K562 (cell line): ENCODE measurements around the gene SLC16A5. TPM values are rescaled to one million over a fixed set of nuclear protein-coding genes. Genes with fewer than 3 reads are reported as not detected.

Source experiments
- EGR1 ChIP-seq: fragments of 450-650 bp; conservative IDR thresholded peaks from 2 replicates; pipeline ENCODE4 v1.6.1; 2017; ENCODE audit warnings: mild to moderate bottlenecking
- EHMT2 ChIP-seq: fragments of 450-650 bp; IDR thresholded peaks from 2 replicates; pipeline ENCODE4 v1.6.1; 2018; ENCODE audit warnings: antibody characterized with exemption
- EP300 ChIP-seq: IDR thresholded peaks from 2 replicates; pipeline ENCODE4 v1.6.1; 2012; ENCODE audit warnings: low read length, improper control_type of control experiment
- ETV6 ChIP-seq, 3 experiments: fragments of 150-350 bp in 1 of 3; sonication (generic) in 1 of 3; formaldehyde crosslinking in 1 of 3; IDR thresholded peaks; 2 replicates each; pipeline versions ENCODE4 v1.6.1 to v1.8.0; 2014 to 2022; ENCODE audit warnings: borderline replicate concordance in 2 of 3, low read depth in 2 of 3, antibody characterized with exemption in 1 of 3, low read length in 1 of 3, mild to moderate bottlenecking in 1 of 3, missing genetic modification reagents in 1 of 3
- HMGN3 ChIP-seq: IDR thresholded peaks from 2 replicates; pipeline ENCODE4 v1.6.1; 2011; ENCODE audit warnings: borderline replicate concordance, low read depth, mild to moderate bottlenecking, mixed read lengths, low read length; ENCODE audit not compliant: insufficient read length; ENCODE audit errors: extremely low read depth
- MBD2 ChIP-seq: sonication (generic); IDR thresholded peaks from 2 replicates; pipeline ENCODE4 v1.6.1; 2016; ENCODE audit warnings: low read depth, borderline replicate concordance
- NCOA6 ChIP-seq: fragments of 450-650 bp; IDR thresholded peaks from 2 replicates; pipeline ENCODE4 v1.6.1; 2017; ENCODE audit warnings: mild to moderate bottlenecking
- NFYB ChIP-seq: IDR thresholded peaks from 2 replicates; pipeline ENCODE4 v1.6.1; 2011; ENCODE audit warnings: mild to moderate bottlenecking, moderate library complexity; ENCODE audit not compliant: insufficient read length; ENCODE audit errors: extremely low read depth
- NONO ChIP-seq, 2 experiments: fragments of 200-400 bp in 1 of 2; fragments of 450-650 bp in 1 of 2; formaldehyde crosslinking in 1 of 2; IDR thresholded peaks; 2 replicates each; pipeline ENCODE4 v1.6.1; 2017; ENCODE audit warnings: low read depth in 2 of 2, mild to moderate bottlenecking in 2 of 2, moderate library complexity in 2 of 2, low read length in 1 of 2
- NUFIP1 ChIP-seq: fragments of 450-650 bp; IDR thresholded peaks from 2 replicates; pipeline ENCODE4 v1.6.1; 2018; ENCODE audit not compliant: partially characterized antibody
- PKNOX1 ChIP-seq: fragments of 450-650 bp; IDR thresholded peaks from 2 replicates; pipeline ENCODE4 v1.6.1; 2016
- RBM22 ChIP-seq: fragments of 200-400 bp; formaldehyde crosslinking; IDR thresholded peaks from 2 replicates; pipeline ENCODE4 v1.6.1; 2018; ENCODE audit warnings: low read length, low read depth; ENCODE audit not compliant: poor library complexity, severe bottlenecking
- TEAD2 ChIP-seq: fragments of 450-650 bp; IDR thresholded peaks from 2 replicates; pipeline ENCODE4 v1.6.1; 2016; ENCODE audit warnings: missing genetic modification characterization, control low read depth, missing compliant biosample characterization
- U2AF2 ChIP-seq: fragments of 200-400 bp; formaldehyde crosslinking; optimal IDR thresholded peaks from 2 replicates; pipeline ENCODE3; 2017; ENCODE audit warnings: low read depth, mild to moderate bottlenecking, low read length
- ZC3H8 ChIP-seq: fragments of 450-650 bp; IDR thresholded peaks from 2 replicates; pipeline ENCODE4 v1.6.1; 2017
- ZNF408 ChIP-seq: fragments of 250-450 bp; sonication (Bioruptor Pico); IDR thresholded peaks from 2 replicates; pipeline ENCODE4 v1.4.0; 2020; ENCODE audit warnings: low read depth, mild to moderate bottlenecking, moderate library complexity
- ZNF717 ChIP-seq: fragments of 250-450 bp; sonication (Bioruptor Pico); IDR thresholded peaks from 2 replicates; pipeline ENCODE4 v1.5.0; 2021
- ZNF780A ChIP-seq: fragments of 250-450 bp; sonication (Bioruptor Pico); IDR thresholded peaks from 2 replicates; pipeline ENCODE4 v1.5.0; 2021; ENCODE audit warnings: mild to moderate bottlenecking
- polyA plus RNA-seq, 8 experiments: library from polyadenylated mRNA; depleted of rRNA in 4 of 8; stranded (reverse) in 5 of 8; unstranded in 3 of 8; fragments of >200 nt; fragmentation: Nextera tagmentation in 2 of 8; fragmentation: Illumina TruSeq in 1 of 8; extraction: Ambion mirVana in 2 of 8; extraction: Trizol in 1 of 8; gene quantifications; 2 replicates each; pipeline versions ENCODE4 v1.2.1 to v1.2.3, GENCODE V29; 2011 to 2014; ENCODE audit warnings: inconsistent platforms in 1 of 8, missing spikeins in 1 of 8
- total RNA-seq, 7 experiments: library from RNA; depleted of rRNA in 6 of 7; stranded (reverse); fragments of >200 nt in 6 of 7; fragmentation: Illumina TruSeq in 2 of 7; extraction: Trizol in 2 of 7; gene quantifications; 2 replicates each; pipeline versions ENCODE4 v1.2.1 to v1.2.3, GENCODE V29; 2011 to 2021; ENCODE audit warnings: low replicate concordance in 1 of 7
- TF ChIP-seq, protein P1 (sequence below): fragments of 450-650 bp; IDR thresholded peaks from one replicate; pipeline ENCODE4 v1.6.1; 2018; ENCODE audit warnings: mild to moderate bottlenecking, moderate library complexity; ENCODE audit not compliant: partially characterized antibody
- TF ChIP-seq, protein P2 (sequence below): fragments of 250-450 bp; sonication (Bioruptor Pico); IDR thresholded peaks from 2 replicates; pipeline ENCODE4 v1.5.0; 2020; ENCODE audit warnings: mild to moderate bottlenecking
- TF ChIP-seq, protein P3 (sequence below): fragments of 450-650 bp; formaldehyde crosslinking; IDR thresholded peaks from 2 replicates; pipeline ENCODE4 v1.4.0; 2020; ENCODE audit warnings: mild to moderate bottlenecking, moderate library complexity

SLC16A5 gene
- total and polyA plus RNA-seq, 9 of the 15 experiments (the other 6 are each of a cell fraction or from before 2014, with no cell fraction given): 0.06 to 2.6 (median 0.91) TPM

GRCh38 chr17:75154195-75155106 is 66.7 kb downstream of the SLC16A5 start, which contains the start of gene JPT1 (continued):
- TF ChIP-seq, protein P1, sequence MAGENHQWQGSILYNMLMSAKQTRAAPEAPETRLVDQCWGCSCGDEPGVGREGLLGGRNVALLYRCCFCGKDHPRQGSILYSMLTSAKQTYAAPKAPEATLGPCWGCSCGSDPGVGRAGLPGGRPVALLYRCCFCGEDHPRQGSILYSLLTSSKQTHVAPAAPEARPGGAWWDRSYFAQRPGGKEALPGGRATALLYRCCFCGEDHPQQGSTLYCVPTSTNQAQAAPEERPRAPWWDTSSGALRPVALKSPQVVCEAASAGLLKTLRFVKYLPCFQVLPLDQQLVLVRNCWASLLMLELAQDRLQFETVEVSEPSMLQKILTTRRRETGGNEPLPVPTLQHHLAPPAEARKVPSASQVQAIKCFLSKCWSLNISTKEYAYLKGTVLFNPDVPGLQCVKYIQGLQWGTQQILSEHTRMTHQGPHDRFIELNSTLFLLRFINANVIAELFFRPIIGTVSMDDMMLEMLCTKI: no peak
- peak; percentile 93 to 97 for TF ChIP-seq NONO (IDR thresholded peaks at IDR 0.05; ENCODE audit: low read depth in 2 of 2, low read length in 1 of 2)
- TF ChIP-seq ZNF408 (CRISPR knock-in tag): no peak
- TF ChIP-seq ZNF717 (CRISPR knock-in tag): no peak
- TF ChIP-seq RBM22: peak; percentile 89
- TF ChIP-seq NCOA6: no peak
- peak; percentile 99 for TF ChIP-seq PKNOX1
- TF ChIP-seq EHMT2: no peak
- TF ChIP-seq U2AF2: no peak
- peak; percentile 97 for TF ChIP-seq MBD2
- no peak for TF ChIP-seq TEAD2 (tag)
- TF ChIP-seq, protein P2, sequence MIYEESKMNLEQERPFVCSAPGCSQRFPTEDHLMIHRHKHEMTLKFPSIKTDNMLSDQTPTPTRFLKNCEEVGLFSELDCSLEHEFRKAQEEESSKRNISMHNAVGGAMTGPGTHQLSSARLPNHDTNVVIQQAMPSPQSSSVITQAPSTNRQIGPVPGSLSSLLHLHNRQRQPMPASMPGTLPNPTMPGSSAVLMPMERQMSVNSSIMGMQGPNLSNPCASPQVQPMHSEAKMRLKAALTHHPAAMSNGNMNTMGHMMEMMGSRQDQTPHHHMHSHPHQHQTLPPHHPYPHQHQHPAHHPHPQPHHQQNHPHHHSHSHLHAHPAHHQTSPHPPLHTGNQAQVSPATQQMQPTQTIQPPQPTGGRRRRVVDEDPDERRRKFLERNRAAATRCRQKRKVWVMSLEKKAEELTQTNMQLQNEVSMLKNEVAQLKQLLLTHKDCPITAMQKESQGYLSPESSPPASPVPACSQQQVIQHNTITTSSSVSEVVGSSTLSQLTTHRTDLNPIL: no peak
- peak; percentile 71 for TF ChIP-seq NFYB
- peak; percentile 72 for TF ChIP-seq HMGN3
- no peak for TF ChIP-seq ZNF780A (CRISPR knock-in tag)
- TF ChIP-seq, protein P3, sequence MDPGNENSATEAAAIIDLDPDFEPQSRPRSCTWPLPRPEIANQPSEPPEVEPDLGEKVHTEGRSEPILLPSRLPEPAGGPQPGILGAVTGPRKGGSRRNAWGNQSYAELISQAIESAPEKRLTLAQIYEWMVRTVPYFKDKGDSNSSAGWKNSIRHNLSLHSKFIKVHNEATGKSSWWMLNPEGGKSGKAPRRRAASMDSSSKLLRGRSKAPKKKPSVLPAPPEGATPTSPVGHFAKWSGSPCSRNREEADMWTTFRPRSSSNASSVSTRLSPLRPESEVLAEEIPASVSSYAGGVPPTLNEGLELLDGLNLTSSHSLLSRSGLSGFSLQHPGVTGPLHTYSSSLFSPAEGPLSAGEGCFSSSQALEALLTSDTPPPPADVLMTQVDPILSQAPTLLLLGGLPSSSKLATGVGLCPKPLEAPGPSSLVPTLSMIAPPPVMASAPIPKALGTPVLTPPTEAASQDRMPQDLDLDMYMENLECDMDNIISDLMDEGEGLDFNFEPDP (CRISPR knock-in tag): no peak
- TF ChIP-seq NUFIP1: no peak
- no peak; the same call in none of the 2 replicates for TF ChIP-seq EP300
- TF ChIP-seq ZC3H8: no peak
- no peak for TF ChIP-seq ETV6 (IDR thresholded peaks at IDR 0.05; ENCODE audit: borderline replicate concordance in 1 of 2, low read depth in 2 of 2, low read length in 1 of 2)
- TF ChIP-seq ETV6 (CRISPR knock-in tag; IDR thresholded peaks at IDR 0.05; ENCODE audit: borderline replicate concordance): peak; percentile 87; the same call in 1 of the 2 replicates
- TF ChIP-seq EGR1: peak; percentile 34
